GM19193 (cell line): ENCODE results near the gene RBM20.

Source experiments
- POLR2A ChIP-seq: IDR thresholded peaks from 4 replicates; pipeline ENCODE4 v1.6.1; 2011; ENCODE audit not compliant: insufficient read depth, insufficient read length; ENCODE audit errors: extremely low read depth

The RBM20 gene

DNA sequence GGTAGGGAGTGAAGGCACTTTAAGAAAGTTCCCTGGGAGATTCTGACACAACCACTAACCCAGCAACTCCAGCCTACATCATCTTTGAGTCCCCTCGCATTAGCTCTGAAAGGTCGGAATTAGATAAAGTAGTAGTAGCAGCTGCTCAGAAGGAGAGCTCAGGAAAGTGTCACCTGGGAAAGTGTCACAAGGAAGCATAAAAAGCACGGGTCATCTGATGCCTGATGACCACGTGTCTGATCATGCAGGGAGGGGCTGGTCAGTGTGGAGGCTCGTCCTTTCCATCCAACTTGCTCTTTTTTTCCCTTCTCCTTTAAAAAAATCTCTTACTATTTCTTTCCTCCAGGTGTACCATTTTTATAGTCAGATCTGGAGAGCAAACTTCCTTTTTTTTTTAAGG lies 180.5 kb downstream of the RBM20 start:
- TF ChIP-seq POLR2A: no peak

GRCh38 chr10:110825508-110825907 lies 181.4 kb downstream of the RBM20 start:
- no peak for TF ChIP-seq POLR2A

DNA sequence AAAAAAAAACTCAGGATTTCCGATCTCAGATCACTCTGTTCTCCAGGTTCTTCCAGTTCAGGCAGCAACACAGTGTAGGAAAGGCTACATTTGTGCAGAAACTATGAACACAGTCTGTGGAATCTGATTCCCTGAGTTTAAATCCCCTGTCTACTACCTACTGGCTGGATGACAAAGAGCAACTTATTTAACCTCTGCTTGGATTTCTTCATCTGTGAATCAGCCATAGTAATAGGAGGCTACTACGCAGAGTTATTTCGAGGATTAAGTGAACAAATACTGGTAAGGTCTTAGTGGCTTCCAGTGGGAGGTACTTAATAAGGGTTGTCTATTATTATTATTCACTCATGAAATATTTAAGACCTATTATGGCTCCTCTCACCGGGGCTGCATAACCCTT lies 183.3 kb downstream of the RBM20 start:
- no peak for TF ChIP-seq POLR2A

DNA sequence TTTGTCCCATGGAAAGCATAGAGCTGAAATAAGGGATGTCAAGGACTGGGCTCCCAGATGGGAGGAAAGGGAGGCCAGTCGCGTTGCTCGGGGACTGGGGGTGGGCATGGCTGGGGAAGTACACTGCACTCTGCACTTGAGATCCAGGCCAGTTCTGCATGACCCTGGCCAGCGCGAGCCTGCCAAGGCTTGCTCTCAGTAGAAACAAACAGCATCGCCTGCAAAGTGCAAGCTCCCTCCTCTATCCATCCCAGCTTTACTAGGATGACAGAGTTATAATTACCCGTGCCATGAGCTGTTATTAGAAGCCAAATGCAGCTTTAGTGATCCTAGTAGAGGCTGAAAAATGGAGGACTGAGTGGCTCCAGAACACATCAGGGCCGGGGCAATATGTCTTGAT lies 183.7 kb downstream of the RBM20 start:
- no peak for TF ChIP-seq POLR2A

- TF ChIP-seq POLR2A: no peak
Measured at GRCh38 chr10:110828525-110828924, 184.4 kb downstream of the RBM20 start.

DNA sequence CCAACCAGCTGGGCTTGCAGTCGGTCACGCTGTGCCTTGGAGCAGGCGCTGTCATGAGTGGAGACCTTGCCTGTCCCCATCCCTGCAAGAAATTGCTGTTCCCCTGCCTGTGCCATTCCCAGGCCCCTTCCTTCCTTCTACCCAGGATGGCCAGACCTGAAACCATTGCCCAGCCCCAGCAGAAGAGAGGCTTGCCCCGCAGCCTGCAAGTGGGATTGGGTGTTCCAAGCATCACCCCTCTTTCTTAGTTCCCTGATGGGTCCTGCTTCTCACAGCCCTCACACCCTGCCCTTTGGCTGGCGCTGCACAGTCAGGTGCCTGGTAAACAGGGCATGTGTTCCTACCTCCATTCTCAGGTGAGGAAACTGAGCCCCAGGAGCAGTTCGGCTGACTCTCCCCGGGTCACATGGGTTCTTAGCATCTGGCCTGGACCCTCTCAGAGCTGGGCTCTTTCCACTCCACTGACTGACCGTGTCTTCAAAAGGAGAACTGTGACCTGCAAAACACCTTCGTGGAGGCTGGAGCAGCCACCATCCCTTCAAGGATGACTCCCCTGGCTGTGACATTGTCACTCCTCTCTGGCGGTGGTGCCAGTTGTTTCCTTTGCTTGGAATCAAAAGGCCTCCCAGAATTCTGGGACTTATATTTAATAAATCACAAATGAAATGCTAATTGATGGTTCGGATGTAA lies 185.7 kb downstream of the RBM20 start:
- no peak for TF ChIP-seq POLR2A

DNA sequence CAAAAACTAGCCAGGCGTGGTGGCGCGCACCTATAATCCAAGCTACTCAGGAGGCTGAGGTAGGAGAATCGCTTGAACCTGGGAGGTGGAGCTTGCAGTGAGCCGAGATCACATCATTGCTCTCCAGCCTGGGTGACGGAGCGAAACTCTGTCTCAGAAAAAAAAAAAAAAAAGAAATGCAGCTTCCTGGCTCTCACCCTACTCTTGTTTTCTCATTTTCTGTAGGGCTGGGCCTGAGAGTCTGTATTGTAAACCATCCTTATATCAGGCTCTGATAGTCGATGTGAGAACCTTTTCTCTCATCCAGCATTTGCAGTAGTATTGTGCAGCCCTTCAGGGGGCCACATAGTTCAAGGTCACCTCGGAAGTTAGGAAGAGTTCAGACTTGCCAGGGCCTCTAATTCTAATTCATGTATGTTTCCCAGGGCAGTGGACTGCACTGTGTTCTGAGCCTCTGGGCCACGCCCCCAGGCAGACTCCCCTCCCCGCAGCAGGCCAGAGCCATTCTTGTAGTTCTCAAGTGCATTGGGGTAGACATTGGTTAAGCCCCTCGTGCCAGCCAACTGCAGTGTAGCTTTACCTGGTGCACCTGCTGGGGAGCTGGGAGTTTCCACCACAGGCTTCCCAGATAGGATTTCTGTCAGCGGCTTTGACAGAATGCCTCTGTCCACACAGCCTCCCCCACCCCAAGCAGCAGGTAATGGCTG lies 189.3 kb downstream of the RBM20 start:
- no peak for TF ChIP-seq POLR2A

- TF ChIP-seq POLR2A: no peak
Measured at GRCh38 chr10:110833941-110834628, 189.9 kb downstream of the RBM20 start.

DNA sequence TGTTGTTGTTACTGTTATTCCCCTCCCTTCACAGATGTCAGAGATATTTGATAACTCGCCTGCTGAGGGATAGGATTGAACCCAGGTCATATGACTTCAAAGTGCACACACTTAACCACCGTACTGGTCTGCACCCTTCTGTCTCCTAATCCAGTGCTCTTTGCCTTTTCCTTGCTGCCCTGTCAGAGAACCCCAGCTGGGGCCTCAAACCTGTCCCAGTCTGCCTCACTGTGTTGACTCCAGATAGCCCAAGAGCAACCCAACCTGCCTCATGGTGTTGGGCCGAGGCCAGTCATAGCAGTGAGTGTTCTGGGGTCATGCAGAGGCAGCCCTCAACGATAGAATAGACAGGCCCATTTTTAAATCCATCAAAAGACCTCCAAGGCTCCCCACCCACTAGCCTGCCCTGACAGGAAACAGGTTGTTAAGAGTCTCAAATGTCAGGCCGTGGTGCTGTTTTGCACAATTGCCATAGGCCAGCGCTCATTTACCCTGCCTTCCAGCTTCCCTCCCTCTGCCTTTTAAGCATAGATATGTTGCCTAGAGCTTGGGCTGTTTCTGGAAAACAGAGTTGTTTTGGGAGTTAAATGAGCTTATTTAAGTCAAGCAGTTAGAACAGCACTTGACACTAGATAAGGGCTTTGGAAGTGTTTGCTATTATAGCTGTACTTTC lies 190.6 kb downstream of the RBM20 start:
- TF ChIP-seq POLR2A: no peak

- TF ChIP-seq POLR2A: no peak
Measured at GRCh38 chr10:110835841-110836240, 191.7 kb downstream of the RBM20 start.

GRCh38 chr10:110836706-110837105 lies 192.6 kb downstream of the RBM20 start:
- TF ChIP-seq POLR2A: no peak

DNA sequence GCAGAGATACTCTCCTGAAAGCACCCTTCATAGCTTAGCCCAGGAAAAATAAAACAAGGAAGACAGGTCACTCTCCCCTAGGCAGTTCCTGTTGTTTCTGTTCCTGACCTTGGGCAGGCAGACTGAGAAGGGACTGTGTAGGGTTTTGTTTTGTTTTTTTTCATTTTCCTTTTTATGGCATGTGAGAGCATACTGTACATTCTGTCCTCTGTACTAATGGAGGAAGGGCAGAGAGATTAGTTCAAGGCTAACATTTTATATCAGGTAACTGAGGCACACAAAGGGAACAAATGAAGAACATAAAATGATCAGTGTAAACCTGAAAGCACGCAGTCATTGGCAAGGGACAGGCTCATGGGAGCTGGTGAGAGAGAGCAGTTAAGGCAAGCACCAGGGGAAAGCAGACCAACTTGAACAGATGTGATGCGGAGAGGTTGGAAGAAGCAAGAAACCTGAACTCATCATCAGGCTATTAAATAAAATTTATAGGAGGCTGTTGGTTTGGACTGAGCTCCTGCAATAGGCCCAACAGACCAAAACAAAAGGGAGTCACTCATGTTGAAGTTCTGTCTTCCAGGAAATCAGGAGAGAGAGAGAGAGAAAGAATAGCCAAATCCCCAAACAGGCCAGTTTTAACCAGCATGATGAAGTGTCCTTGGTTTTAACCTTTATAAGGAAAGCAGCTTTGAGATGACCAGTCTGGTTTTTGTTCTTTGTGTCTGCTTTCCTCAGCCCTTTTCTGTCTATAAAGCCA lies 193.5 kb downstream of the RBM20 start:
- TF ChIP-seq POLR2A: no peak

DNA sequence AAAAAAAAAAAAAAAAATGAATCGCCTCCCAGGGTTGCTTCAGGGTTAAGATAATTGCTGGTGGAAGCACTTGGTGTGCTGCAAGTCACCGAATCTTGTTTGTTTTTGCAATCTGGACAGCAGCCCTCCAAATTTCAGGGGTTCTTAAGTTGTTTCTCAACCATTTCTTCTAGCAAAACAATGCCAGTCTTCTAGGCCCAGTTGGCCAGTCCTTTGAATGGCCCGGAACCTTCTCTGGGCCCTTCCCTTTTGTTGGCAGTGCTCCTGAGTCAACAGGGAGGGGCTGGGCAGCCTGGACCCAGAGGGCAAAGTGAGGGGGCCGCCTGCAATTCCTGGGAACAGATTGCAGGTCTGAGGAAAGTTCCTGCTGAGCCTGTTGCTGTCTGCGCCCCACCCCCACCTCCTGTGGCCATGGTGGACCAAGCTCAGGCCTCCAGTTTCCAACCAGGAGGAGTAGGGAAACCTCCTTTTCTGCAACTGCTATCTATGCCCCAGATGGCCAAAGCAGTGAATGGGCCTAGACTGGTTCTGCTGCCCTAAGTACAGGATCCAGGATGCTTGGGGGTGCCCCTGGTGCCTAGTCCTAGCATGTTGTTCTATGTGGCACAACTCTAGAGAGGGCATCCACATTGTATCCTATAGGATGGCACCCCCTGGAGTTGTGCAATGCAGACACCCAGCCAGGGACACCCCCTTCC lies 196.2 kb downstream of the RBM20 start:
- no peak for TF ChIP-seq POLR2A

- no peak for TF ChIP-seq POLR2A
Measured at GRCh38 chr10:110840923-110841428, 196.8 kb downstream of the RBM20 start.
